ENCODE measurements around the gene FBXW12.
"Not testable (repeated sequence)": the region's sequence is repeated elsewhere in the genome, so short reads cannot be mapped to it uniquely, and the experiment has no call there.

GRCh38 chr3:48333346-48334245, 38.4 kb upstream of the FBXW12 start, which contains the start of gene SPINK8:
- not testable (repeated sequence) for TF ChIP-seq POLR2A (IDR thresholded peaks at IDR 0.05; ENCODE audit: extremely low read depth, insufficient read length); CTCF (IDR thresholded peaks at IDR 0.05; ENCODE audit: low read depth, low read length); MYC (IDR thresholded peaks at IDR 0.05; ENCODE audit: low read depth, low read length)
